Glutamatergic neuron (in vitro differentiated cells): ENCODE results near the gene FHOD3. TPM values are rescaled to one million over a fixed set of nuclear protein-coding genes. Genes with fewer than 3 reads are reported as not detected.

Experiments used
- DNase-seq: peaks from one replicate; pipeline ENCODE4 v3.0.0; 2022
- H3K27ac Mint-ChIP-seq: one replicate; pipeline ENCODE4 v1.8.0; 2020; ENCODE audit warnings: mild to moderate bottlenecking, mixed read lengths, inconsistent platforms; ENCODE audit not compliant: unreplicated experiment
- H3K27me3 Mint-ChIP-seq: one replicate; pipeline ENCODE4 v1.8.0; 2020; ENCODE audit warnings: mild to moderate bottlenecking, moderate library complexity, mixed read lengths, inconsistent platforms; ENCODE audit not compliant: unreplicated experiment
- H3K36me3 Mint-ChIP-seq: one replicate; pipeline ENCODE4 v1.8.0; 2020; ENCODE audit warnings: mild to moderate bottlenecking, mixed read lengths, inconsistent platforms; ENCODE audit not compliant: unreplicated experiment
- H3K4me1 Mint-ChIP-seq: one replicate; pipeline ENCODE4 v1.8.0; 2020; ENCODE audit warnings: mild to moderate bottlenecking, low read depth, mixed read lengths, inconsistent platforms; ENCODE audit not compliant: unreplicated experiment
- H3K4me3 Mint-ChIP-seq: one replicate; pipeline ENCODE4 v1.8.0; 2020; ENCODE audit warnings: mild to moderate bottlenecking, mixed read lengths, inconsistent platforms; ENCODE audit not compliant: unreplicated experiment
- H3K9me3 Mint-ChIP-seq: one replicate; pipeline ENCODE4 v1.8.0; 2020; ENCODE audit warnings: mild to moderate bottlenecking, moderate library complexity, mixed read lengths, inconsistent platforms; ENCODE audit not compliant: unreplicated experiment
- total RNA-seq: library from RNA; stranded (reverse); fragmentation: NEBNext Ultra II Directional; extraction: Animal tissue kit (Norgen Biotek cat#: 25700); gene quantifications from one replicate; pipeline ENCODE4 v1.2.1, GENCODE V29; 2021; ENCODE audit not compliant: unreplicated experiment
- TF ChIP-seq, protein P1 (sequence below): fragments of 200-600 bp; sonication (generic); IDR thresholded peaks from one replicate; pipeline ENCODE4 v1.5.0; 2021; ENCODE audit not compliant: partially characterized antibody, unreplicated experiment

FHOD3 gene
- total RNA-seq, 1 donor from 2014 or later, result 21.2 TPM

DNA sequence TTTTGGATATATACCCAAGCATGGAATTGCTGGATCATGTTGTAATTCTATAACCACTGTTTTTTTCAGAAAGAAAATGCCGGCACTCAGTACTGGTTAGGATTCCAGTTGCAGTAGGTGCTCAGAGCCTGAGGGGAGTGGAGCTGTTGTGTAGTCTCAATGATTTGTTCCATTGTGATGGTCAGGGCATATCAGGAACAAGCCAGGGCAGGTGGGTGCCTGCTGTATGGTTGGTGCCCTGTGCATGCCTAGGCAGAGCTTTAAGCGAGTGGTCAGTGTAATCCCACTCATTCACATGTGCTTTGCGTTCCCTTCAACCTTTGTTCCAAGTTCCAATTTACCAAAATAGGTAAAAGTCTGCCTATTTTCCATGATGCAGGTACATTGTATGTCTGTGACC is 100.9 kb downstream of the FHOD3 start:
- no peak for DNase-seq
- Mint-ChIP-seq H3K4me3 (no peak overlapping the region), H3K27me3 (peaks cover 3% of the 10 kb centered on the region), H3K4me1 (no peaks in the 10 kb centered on the region), H3K27ac (no peak overlapping the region), H3K9me3 (peaks cover 6% of the 10 kb centered on the region), H3K36me3 (peaks cover 15% of the 10 kb centered on the region)
- TF ChIP-seq, protein P1, sequence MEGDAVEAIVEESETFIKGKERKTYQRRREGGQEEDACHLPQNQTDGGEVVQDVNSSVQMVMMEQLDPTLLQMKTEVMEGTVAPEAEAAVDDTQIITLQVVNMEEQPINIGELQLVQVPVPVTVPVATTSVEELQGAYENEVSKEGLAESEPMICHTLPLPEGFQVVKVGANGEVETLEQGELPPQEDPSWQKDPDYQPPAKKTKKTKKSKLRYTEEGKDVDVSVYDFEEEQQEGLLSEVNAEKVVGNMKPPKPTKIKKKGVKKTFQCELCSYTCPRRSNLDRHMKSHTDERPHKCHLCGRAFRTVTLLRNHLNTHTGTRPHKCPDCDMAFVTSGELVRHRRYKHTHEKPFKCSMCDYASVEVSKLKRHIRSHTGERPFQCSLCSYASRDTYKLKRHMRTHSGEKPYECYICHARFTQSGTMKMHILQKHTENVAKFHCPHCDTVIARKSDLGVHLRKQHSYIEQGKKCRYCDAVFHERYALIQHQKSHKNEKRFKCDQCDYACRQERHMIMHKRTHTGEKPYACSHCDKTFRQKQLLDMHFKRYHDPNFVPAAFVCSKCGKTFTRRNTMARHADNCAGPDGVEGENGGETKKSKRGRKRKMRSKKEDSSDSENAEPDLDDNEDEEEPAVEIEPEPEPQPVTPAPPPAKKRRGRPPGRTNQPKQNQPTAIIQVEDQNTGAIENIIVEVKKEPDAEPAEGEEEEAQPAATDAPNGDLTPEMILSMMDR, result no peak

DNA sequence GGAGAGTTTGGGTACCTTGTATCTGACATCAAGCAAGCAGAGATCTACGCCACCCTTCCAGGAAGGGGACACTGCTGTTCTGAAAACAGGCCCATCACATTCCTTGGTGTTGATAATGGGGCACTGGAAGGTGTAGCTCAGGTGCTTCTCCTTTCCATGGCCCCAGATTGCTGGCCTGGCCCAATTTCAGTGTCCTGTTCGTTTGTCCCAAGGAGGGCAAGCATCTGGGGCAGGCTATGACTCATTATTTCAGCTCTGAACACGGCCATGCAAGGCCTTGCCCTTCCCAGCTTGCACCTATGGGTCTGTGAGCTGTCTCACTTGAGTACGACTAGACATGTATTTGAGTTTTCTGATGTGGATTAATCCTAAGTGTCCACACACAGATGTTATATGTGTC is 101.5 kb downstream of the FHOD3 start:
- TF ChIP-seq, protein P1, result no peak
- Mint-ChIP-seq H3K4me1 (no peaks in the 10 kb centered on the region), H3K27me3 (peaks cover 3% of the 10 kb centered on the region), H3K36me3 (peaks cover 10% of the 10 kb centered on the region), H3K4me3 (no peak overlapping the region), H3K27ac (no peak overlapping the region), H3K9me3 (peaks cover 6% of the 10 kb centered on the region)
- DNase-seq, result no peak

DNA sequence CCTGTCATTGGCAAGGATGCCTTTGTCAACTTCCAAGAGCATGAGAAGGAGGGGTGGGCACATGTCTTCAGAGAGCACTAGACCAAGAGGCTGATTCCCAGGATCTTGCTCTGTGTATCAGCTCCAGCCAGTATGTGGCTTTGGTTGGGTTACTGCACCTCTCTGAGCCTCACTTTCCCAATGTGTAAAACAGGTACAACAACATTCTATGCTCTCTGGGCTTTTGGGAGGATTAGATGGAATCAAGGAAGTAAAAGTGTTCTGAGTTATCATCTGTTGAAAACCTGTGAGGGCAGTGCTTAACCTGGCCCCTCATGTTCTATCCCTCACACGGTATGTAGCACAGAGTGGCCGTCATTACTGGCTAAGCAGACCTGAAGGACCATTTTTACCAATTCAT is 103.9 kb downstream of the FHOD3 start:
- no peaks in the 10 kb centered on the region for H3K4me1 Mint-ChIP-seq
- H3K4me3 Mint-ChIP-seq, result no peak overlapping the region
- no peak overlapping the region for H3K27ac Mint-ChIP-seq
- TF ChIP-seq, protein P1, result no peak
- DNase-seq, result no peak
- peaks cover 6% of the 10 kb centered on the region for H3K36me3 Mint-ChIP-seq
- peaks cover 3% of the 10 kb centered on the region for H3K27me3 Mint-ChIP-seq
- H3K9me3 Mint-ChIP-seq, result peaks cover 2% of the 10 kb centered on the region

GRCh38 chr18:36402765-36403396 is 105.4 kb downstream of the FHOD3 start:
- Mint-ChIP-seq H3K27me3 (peaks cover 3% of the 10 kb centered on the region), H3K9me3 (peaks cover 2% of the 10 kb centered on the region), H3K4me3 (no peak overlapping the region), H3K36me3 (no peaks in the 10 kb centered on the region), H3K27ac (no peak overlapping the region), H3K4me1 (peaks cover 1% of the 10 kb centered on the region)
- no peak for DNase-seq
- TF ChIP-seq, protein P1, result no peak

GRCh38 chr18:36403896-36404820 is 106.6 kb downstream of the FHOD3 start:
- H3K27me3 Mint-ChIP-seq, result peaks cover 6% of the 10 kb centered on the region
- DNase-seq, result no peak
- H3K4me1 Mint-ChIP-seq, result peaks cover 1% of the 10 kb centered on the region
- H3K9me3 Mint-ChIP-seq, result no peaks in the 10 kb centered on the region
- no peak overlapping the region for H3K4me3 Mint-ChIP-seq
- no peaks in the 10 kb centered on the region for H3K36me3 Mint-ChIP-seq
- TF ChIP-seq, protein P1, result no peak
- no peak overlapping the region for H3K27ac Mint-ChIP-seq
